ENCODE measurements around the gene MALAT1. TPM values are rescaled to one million over a fixed set of nuclear protein-coding genes. Genes with fewer than 3 reads are reported as not detected.

The MALAT1 gene
- total RNA-seq, 1 donor from 2014 or later: 9,030 TPM

- H3K36me3 ChIP-seq: no peaks in the 10 kb centered on the region
- no peak overlapping the region for H3K9ac ChIP-seq
- H3K4me3 ChIP-seq: peak overlapping the region; percentile 4
- H3K27ac ChIP-seq: peak overlapping the region; percentile 69
- no peak overlapping the region for H2AFZ ChIP-seq (replicated peaks)
- H3F3A ChIP-seq (ENCODE audit: low read depth): peaks cover 84% of the 10 kb centered on the region
- H3K4me1 ChIP-seq: peaks cover 87% of the 10 kb centered on the region
- Mint-ChIP-seq H3K36me3 (no peaks in the 10 kb centered on the region), H3K4me1 (peaks cover 97% of the 10 kb centered on the region), H3K9me3 (no peaks in the 10 kb centered on the region), H3K27me3 (ENCODE audit: insufficient read depth, low read depth) (peaks cover 8% of the 10 kb centered on the region), H3K27ac (peak overlapping the region; percentile 100), H3K4me3 (peak overlapping the region; percentile 82)
- peaks cover 87% of the 10 kb centered on the region for H3K79me2 ChIP-seq (ENCODE audit: low read depth)
- H3K9me3 ChIP-seq (ENCODE audit: low read depth): no peaks in the 10 kb centered on the region
- DNase-seq (ENCODE audit: low spot score): peak; percentile 65
- H3K4me2 ChIP-seq: peak overlapping the region; percentile 80
- H4K20me1 ChIP-seq (ENCODE audit: low read depth): no peaks in the 10 kb centered on the region
- no peaks in the 10 kb centered on the region for H3K27me3 ChIP-seq
- TF ChIP-seq CTCF (IDR thresholded peaks at IDR 0.05) (no peak), EZH2phosphoT487 (IDR thresholded peaks at IDR 0.05) (no peak), EZH2 (IDR thresholded peaks at IDR 0.05) (no peak)
Measured at GRCh38 chr11:65489706-65490320, 9.0 kb upstream of the MALAT1 start.

- no peaks in the 10 kb centered on the region for H3K27me3 ChIP-seq
- peaks cover 76% of the 10 kb centered on the region for H3K4me1 ChIP-seq
- H3K36me3 Mint-ChIP-seq: no peaks in the 10 kb centered on the region
- peak overlapping the region; percentile 100 for H3K27ac Mint-ChIP-seq
- H3K27ac ChIP-seq: no peak overlapping the region
- H4K20me1 ChIP-seq (ENCODE audit: low read depth): no peaks in the 10 kb centered on the region
- H3F3A ChIP-seq (ENCODE audit: low read depth): peaks cover 71% of the 10 kb centered on the region
- no peak overlapping the region for H2AFZ ChIP-seq (replicated peaks)
- peak overlapping the region; percentile 82 for H3K4me3 Mint-ChIP-seq
- no peak for TF ChIP-seq EZH2 (IDR thresholded peaks at IDR 0.05)
- TF ChIP-seq CTCF (IDR thresholded peaks at IDR 0.05): no peak
- TF ChIP-seq EZH2phosphoT487 (IDR thresholded peaks at IDR 0.05): no peak
- peaks cover 9% of the 10 kb centered on the region for H3K27me3 Mint-ChIP-seq (ENCODE audit: insufficient read depth, low read depth)
- DNase-seq (ENCODE audit: low spot score): no peak
- peak overlapping the region; percentile 48 for H3K4me2 ChIP-seq
- H3K36me3 ChIP-seq: no peaks in the 10 kb centered on the region
- no peak overlapping the region for H3K9ac ChIP-seq
- H3K4me3 ChIP-seq: no peak overlapping the region
- peaks cover 88% of the 10 kb centered on the region for H3K79me2 ChIP-seq (ENCODE audit: low read depth)
- no peaks in the 10 kb centered on the region for H3K9me3 Mint-ChIP-seq
- peaks cover 91% of the 10 kb centered on the region for H3K4me1 Mint-ChIP-seq
- no peaks in the 10 kb centered on the region for H3K9me3 ChIP-seq (ENCODE audit: low read depth)
Measured at GRCh38 chr11:65491163-65491465, 7.7 kb upstream of the MALAT1 start.

- Mint-ChIP-seq H3K36me3 (no peaks in the 10 kb centered on the region), H3K4me3 (peak overlapping the region; percentile 82)
- peaks cover 88% of the 10 kb centered on the region for H3K79me2 ChIP-seq (ENCODE audit: low read depth)
Measured at GRCh38 chr11:65491614-65492386, 7.0 kb upstream of the MALAT1 start.

More at GRCh38 chr11:65491614-65492386, 7.0 kb upstream of the MALAT1 start:
- Histone ChIP-seq H3K4me3 (no peak overlapping the region), H3K9ac (no peak overlapping the region), H2AFZ (replicated peaks) (no peak overlapping the region), H4K20me1 (ENCODE audit: low read depth) (no peaks in the 10 kb centered on the region), H3K36me3 (no peaks in the 10 kb centered on the region), H3K27me3 (no peaks in the 10 kb centered on the region), H3K4me2 (peak overlapping the region; percentile 48), H3K27ac (no peak overlapping the region), H3F3A (ENCODE audit: low read depth) (peaks cover 71% of the 10 kb centered on the region), H3K4me1 (peaks cover 76% of the 10 kb centered on the region), H3K9me3 (ENCODE audit: low read depth) (no peaks in the 10 kb centered on the region)
- no peak for TF ChIP-seq EZH2phosphoT487 (IDR thresholded peaks at IDR 0.05)
- TF ChIP-seq CTCF (IDR thresholded peaks at IDR 0.05): no peak
- TF ChIP-seq EZH2 (IDR thresholded peaks at IDR 0.05): no peak
- Mint-ChIP-seq H3K27ac (peak overlapping the region; percentile 100), H3K4me1 (peaks cover 90% of the 10 kb centered on the region), H3K9me3 (no peaks in the 10 kb centered on the region), H3K27me3 (ENCODE audit: insufficient read depth, low read depth) (peaks cover 8% of the 10 kb centered on the region)
- DNase-seq (ENCODE audit: low spot score): peak; percentile 86

Data from neural progenitor cell (in vitro differentiated cells).